Spleen (tissue), 7 donors: ENCODE data around the gene RBM3.

ENCODE experiments used
- CTCF ChIP-seq, 11 experiments: fragments of 200-600 bp in 7 of 11; fragments of 450-650 bp in 4 of 11; sonication (generic) in 4 of 11; IDR thresholded peaks in 8 of 11; conservative IDR thresholded peaks in 3 of 11; 1 replicate in 7 of 11; 2 replicates in 4 of 11; pipeline versions ENCODE4 v1.4.0 to v1.8.0; 2016 to 2021; ENCODE audit warnings: antibody characterized with exemption in 11 of 11, inconsistent platforms in 4 of 11, mild to moderate bottlenecking in 1 of 11
- POLR2A ChIP-seq, 3 donors: fragments of 450-650 bp; IDR thresholded peaks; one replicate each; pipeline ENCODE4 v1.5.1; 2017; ENCODE audit warnings: antibody characterized with exemption in 3 of 3, mild to moderate bottlenecking in 1 of 3
- donor health status: DM: no; HTN: no; CAD: no; lungs with moderate emphysema.
- donor health status: DM: no; HTN: no; CAD: no.
- donor health status: DM: no; HTN: no; CAD: no.

- TF ChIP-seq CTCF (IDR thresholded peaks at IDR 0.05 in 8 of 11, conservative IDR thresholded peaks at IDR 0.05 in 3 of 11) (no peak), POLR2A (IDR thresholded peaks at IDR 0.05) (no peak)
Observed at GRCh38 chrX:48599341-48599740, 25.1 kb downstream of the RBM3 start.
